ENCODE measurements around the gene COBLL1.

- no peak for TF ChIP-seq CTCF (IDR thresholded peaks at IDR 0.05)
- no peak for TF ChIP-seq POLR2A (IDR thresholded peaks at IDR 0.05)
Observed at GRCh38 chr2:164766216-164766953, 75.2 kb downstream of the COBLL1 start.
